Fibroblast of pulmonary artery (primary cell): ENCODE results near the gene ACKR2.
A peak's percentile ranks its signal among the peaks of the same experiment; 100 is the strongest.

Experiments
- DNase-seq: peaks from one replicate; pipeline ENCODE4 v3.0.0-alpha.2; 2010; ENCODE audit warnings: low read depth
- H3K4me3 ChIP-seq: replicated peaks from 2 replicates; pipeline ENCODE4 v1.5.1; 2011; ENCODE audit warnings: low read depth, mild to moderate bottlenecking, control low read depth, low read length, moderate library complexity
- CTCF ChIP-seq: IDR thresholded peaks from 2 replicates; pipeline ENCODE4 v1.5.1; 2011; ENCODE audit warnings: mild to moderate bottlenecking, control low read depth, low read length, inconsistent platforms; ENCODE audit errors: missing control alignments

The ACKR2 gene

GRCh38 chr3:42839616-42840015, 30.4 kb downstream of the ACKR2 start:
- TF ChIP-seq CTCF: peak; percentile 82
- peak; percentile 77 for DNase-seq
- no peak overlapping the region for H3K4me3 ChIP-seq

- H3K4me3 ChIP-seq: no peak overlapping the region
- DNase-seq: no peak
- TF ChIP-seq CTCF: no peak
Measured at GRCh38 chr3:42841332-42841731, 32.1 kb downstream of the ACKR2 start.

GRCh38 chr3:42843713-42844411, 34.6 kb downstream of the ACKR2 start:
- no peak for TF ChIP-seq CTCF
- H3K4me3 ChIP-seq: no peak overlapping the region
- no peak for DNase-seq

GRCh38 chr3:42844412-42844713, 35.1 kb downstream of the ACKR2 start:
- TF ChIP-seq CTCF: no peak
- H3K4me3 ChIP-seq: no peak overlapping the region
- DNase-seq: no peak

- no peak for TF ChIP-seq CTCF
- no peak overlapping the region for H3K4me3 ChIP-seq
Measured at GRCh38 chr3:42844815-42845214, 35.6 kb downstream of the ACKR2 start.

GRCh38 chr3:42846685-42847522, 37.7 kb downstream of the ACKR2 start:
- TF ChIP-seq CTCF: no peak
- no peak for DNase-seq
- no peak overlapping the region for H3K4me3 ChIP-seq

More at GRCh38 chr3:42844815-42845214, 35.6 kb downstream of the ACKR2 start:
- no peak for DNase-seq
